Measurements from ENCODE around the gene ANKRD33. TPM values are rescaled to one million over a fixed set of nuclear protein-coding genes. Genes with fewer than 3 reads are reported as not detected.

Gene ANKRD33
- total and polyA plus RNA-seq, 2 donors = 0.02 TPM; not detected in 1

Other genes starting within 250 kb of the ANKRD33 start
- 0.38 TPM for gene FIGNL2, start 39.4 kb upstream of the ANKRD33 start, total RNA-seq
- gene FIGNL2, start 39.4 kb upstream of the ANKRD33 start, polyA plus RNA-seq = 0.52 TPM
- 14.9 TPM for gene ACVRL1, start 19.4 kb downstream of the ANKRD33 start, total RNA-seq
- gene ACVRL1, start 19.4 kb downstream of the ANKRD33 start, polyA plus RNA-seq = 8.9 TPM
- 7.2 TPM for gene ACVR1B, start 63.6 kb downstream of the ANKRD33 start, total RNA-seq
- gene ACVR1B, start 63.6 kb downstream of the ANKRD33 start, polyA plus RNA-seq = 9.9 TPM
- 9.2 TPM for gene TAMALIN, start 118.8 kb downstream of the ANKRD33 start, total RNA-seq
- 47.4 TPM for gene TAMALIN, start 118.8 kb downstream of the ANKRD33 start, polyA plus RNA-seq
- gene NR4A1, start 163.3 kb downstream of the ANKRD33 start, total RNA-seq = 10.4 TPM
- 106 TPM for gene NR4A1, start 163.3 kb downstream of the ANKRD33 start, polyA plus RNA-seq
- gene ATG101, start 181.9 kb downstream of the ANKRD33 start, total RNA-seq = 43.3 TPM
- 36.7 TPM for gene ATG101, start 181.9 kb downstream of the ANKRD33 start, polyA plus RNA-seq
- 0.42 TPM for gene SMIM41, start 191.6 kb downstream of the ANKRD33 start, total RNA-seq
- 0.14 TPM for gene SMIM41, start 191.6 kb downstream of the ANKRD33 start, polyA plus RNA-seq